ENCODE measurements around the gene PAFAH1B2. TPM values are rescaled to one million over a fixed set of nuclear protein-coding genes. Genes with fewer than 3 reads are reported as not detected.

The PAFAH1B2 gene
- polyA plus RNA-seq, 1 donor from 2014 or later, result 85.9 TPM

DNA sequence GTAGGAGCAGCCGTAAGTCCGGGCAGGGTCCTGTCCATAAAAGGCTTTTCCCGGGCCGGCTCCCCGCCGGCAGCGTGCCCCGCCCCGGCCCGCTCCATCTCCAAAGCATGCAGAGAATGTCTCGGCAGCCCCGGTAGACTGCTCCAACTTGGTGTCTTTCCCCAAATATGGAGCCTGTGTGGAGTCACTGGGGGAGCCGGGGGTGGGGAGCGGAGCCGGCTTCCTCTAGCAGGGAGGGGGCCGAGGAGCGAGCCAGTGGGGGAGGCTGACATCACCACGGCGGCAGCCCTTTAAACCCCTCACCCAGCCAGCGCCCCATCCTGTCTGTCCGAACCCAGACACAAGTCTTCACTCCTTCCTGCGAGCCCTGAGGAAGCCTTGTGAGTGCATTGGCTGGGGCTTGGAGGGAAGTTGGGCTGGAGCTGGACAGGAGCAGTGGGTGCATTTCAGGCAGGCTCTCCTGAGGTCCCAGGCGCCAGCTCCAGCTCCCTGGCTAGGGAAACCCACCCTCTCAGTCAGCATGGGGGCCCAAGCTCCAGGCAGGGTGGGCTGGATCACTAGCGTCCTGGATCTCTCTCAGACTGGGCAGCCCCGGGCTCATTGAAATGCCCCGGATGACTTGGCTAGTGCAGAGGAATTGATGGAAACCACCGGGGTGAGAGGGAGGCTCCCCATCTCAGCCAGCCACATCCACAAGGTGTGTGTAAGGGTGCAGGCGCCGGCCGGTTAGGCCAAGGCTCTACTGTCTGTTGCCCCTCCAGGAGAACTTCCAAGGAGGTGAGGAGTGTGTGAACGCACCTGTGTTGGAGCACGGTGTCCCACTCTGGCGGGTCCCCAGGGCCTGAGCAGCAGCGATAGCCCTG, 55.2 kb downstream of the PAFAH1B2 start, which contains the start of gene TAGLN:
Gene TAGLN (plus strand): TSS at position 318 of the 863 bp plus-strand sequence. CDS start 3,644 bp downstream, outside the sequence.
- H3K9me2 ChIP-seq (ENCODE audit: insufficient read depth, low read length), result no peaks in the 10 kb centered on the region
- no peaks in the 10 kb centered on the region for H3K27me3 ChIP-seq (ENCODE audit: insufficient read depth, low read depth, low read length)
- no peak within 1 kb of the TSS for H3K4me2 ChIP-seq (ENCODE audit: low read length)
- no peak within 1 kb of the TSS for H3K9ac ChIP-seq (ENCODE audit: low read length)
- no peaks in the 10 kb centered on the region for H3K79me2 ChIP-seq (replicated peaks; ENCODE audit: insufficient read depth, low read length)
- H2AFZ ChIP-seq (ENCODE audit: low read depth, low read length), result no peak within 1 kb of the TSS
- no peaks in the 10 kb centered on the region for H4K20me1 ChIP-seq (ENCODE audit: insufficient read depth)
- TF ChIP-seq SMC3 (conservative IDR thresholded peaks at IDR 0.05; ENCODE audit: poor library complexity), result no peak
- H3K27ac ChIP-seq (ENCODE audit: low read length), result no peak within 1 kb of the TSS
- no peaks in the 10 kb centered on the region for H3K9me3 ChIP-seq (ENCODE audit: low read length)
- no peaks in the 10 kb centered on the region for H3K36me3 ChIP-seq (ENCODE audit: insufficient read depth, low read length)
- no peak within 1 kb of the TSS for H3K4me3 ChIP-seq (ENCODE audit: low read length)
- no peaks in the 10 kb centered on the region for H3F3A ChIP-seq (ENCODE audit: insufficient read depth, low read length, poor library complexity, severe bottlenecking)

DNA sequence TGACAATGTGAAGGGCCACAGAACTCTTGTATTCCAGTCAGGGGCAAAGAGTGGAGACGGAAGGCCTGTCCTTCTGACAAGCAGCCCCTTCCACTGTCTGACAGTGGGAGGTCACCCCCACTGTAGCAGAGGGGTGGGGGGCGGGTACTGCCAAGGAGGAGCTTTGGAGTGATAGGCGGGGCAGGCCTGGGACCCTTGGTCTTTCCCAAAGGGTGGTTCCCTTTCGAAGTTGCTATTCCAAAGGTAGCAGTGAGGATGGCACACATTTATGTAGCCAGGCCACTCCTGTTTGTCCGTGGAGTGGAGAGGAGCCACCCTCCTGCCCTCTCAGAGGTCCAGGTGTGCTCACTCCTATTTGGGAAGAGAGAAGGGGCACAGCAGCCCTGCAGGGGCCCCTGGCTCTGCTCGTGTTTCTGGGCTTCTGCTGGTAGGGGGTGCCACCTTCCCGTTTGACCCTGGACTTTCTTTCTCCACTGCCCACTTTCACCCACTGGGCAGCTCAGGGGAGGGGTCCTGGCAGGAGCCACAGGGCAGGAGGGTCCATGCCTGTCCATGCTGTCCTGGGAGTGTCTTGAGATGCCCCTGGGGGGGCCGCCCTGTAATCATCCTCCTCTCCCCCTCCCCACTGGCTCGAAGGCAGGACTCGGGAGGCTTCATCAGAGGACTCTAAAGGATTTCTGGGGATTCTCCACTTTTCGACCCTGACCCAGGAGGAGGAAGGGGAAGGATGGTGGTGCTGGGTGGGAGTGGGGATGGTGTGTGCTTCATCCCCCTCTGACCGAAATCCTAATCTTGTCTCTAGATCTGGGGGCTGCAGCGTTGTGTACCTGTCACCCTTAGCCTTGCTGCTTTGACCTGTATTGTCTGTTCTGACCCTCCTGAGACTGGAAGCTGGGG, 56.1 kb downstream of the PAFAH1B2 start:
- H3K9me2 ChIP-seq (ENCODE audit: insufficient read depth, low read length), result no peaks in the 10 kb centered on the region
- H3K36me3 ChIP-seq (ENCODE audit: insufficient read depth, low read length), result no peaks in the 10 kb centered on the region
- H3K4me2 ChIP-seq (ENCODE audit: low read length), result no peak overlapping the region
- no peaks in the 10 kb centered on the region for H3F3A ChIP-seq (ENCODE audit: insufficient read depth, low read length, poor library complexity, severe bottlenecking)
- no peaks in the 10 kb centered on the region for H4K20me1 ChIP-seq (ENCODE audit: insufficient read depth)
- H3K27me3 ChIP-seq (ENCODE audit: insufficient read depth, low read depth, low read length), result no peaks in the 10 kb centered on the region
- H2AFZ ChIP-seq (ENCODE audit: low read depth, low read length), result no peak overlapping the region
- TF ChIP-seq, protein P1, sequence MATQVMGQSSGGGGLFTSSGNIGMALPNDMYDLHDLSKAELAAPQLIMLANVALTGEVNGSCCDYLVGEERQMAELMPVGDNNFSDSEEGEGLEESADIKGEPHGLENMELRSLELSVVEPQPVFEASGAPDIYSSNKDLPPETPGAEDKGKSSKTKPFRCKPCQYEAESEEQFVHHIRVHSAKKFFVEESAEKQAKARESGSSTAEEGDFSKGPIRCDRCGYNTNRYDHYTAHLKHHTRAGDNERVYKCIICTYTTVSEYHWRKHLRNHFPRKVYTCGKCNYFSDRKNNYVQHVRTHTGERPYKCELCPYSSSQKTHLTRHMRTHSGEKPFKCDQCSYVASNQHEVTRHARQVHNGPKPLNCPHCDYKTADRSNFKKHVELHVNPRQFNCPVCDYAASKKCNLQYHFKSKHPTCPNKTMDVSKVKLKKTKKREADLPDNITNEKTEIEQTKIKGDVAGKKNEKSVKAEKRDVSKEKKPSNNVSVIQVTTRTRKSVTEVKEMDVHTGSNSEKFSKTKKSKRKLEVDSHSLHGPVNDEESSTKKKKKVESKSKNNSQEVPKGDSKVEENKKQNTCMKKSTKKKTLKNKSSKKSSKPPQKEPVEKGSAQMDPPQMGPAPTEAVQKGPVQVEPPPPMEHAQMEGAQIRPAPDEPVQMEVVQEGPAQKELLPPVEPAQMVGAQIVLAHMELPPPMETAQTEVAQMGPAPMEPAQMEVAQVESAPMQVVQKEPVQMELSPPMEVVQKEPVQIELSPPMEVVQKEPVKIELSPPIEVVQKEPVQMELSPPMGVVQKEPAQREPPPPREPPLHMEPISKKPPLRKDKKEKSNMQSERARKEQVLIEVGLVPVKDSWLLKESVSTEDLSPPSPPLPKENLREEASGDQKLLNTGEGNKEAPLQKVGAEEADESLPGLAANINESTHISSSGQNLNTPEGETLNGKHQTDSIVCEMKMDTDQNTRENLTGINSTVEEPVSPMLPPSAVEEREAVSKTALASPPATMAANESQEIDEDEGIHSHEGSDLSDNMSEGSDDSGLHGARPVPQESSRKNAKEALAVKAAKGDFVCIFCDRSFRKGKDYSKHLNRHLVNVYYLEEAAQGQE (IDR thresholded peaks at IDR 0.05; ENCODE audit: borderline replicate concordance), result no peak
- TF ChIP-seq EP300 (conservative IDR thresholded peaks at IDR 0.05; ENCODE audit: poor library complexity, severe bottlenecking) (no peak), SMC3 (conservative IDR thresholded peaks at IDR 0.05; ENCODE audit: poor library complexity) (no peak), EZH2 (IDR thresholded peaks at IDR 0.05; ENCODE audit: borderline replicate concordance, insufficient read depth, low read length, poor library complexity, severe bottlenecking) (no peak), MXI1 (conservative IDR thresholded peaks at IDR 0.05; ENCODE audit: poor library complexity, severe bottlenecking) (no peak), POLR2AphosphoS5 (IDR thresholded peaks at IDR 0.05) (no peak), TAF1 (IDR thresholded peaks at IDR 0.05; ENCODE audit: low read depth) (no peak), RAD21 (conservative IDR thresholded peaks at IDR 0.05) (no peak)
- TF ChIP-seq, protein P2, sequence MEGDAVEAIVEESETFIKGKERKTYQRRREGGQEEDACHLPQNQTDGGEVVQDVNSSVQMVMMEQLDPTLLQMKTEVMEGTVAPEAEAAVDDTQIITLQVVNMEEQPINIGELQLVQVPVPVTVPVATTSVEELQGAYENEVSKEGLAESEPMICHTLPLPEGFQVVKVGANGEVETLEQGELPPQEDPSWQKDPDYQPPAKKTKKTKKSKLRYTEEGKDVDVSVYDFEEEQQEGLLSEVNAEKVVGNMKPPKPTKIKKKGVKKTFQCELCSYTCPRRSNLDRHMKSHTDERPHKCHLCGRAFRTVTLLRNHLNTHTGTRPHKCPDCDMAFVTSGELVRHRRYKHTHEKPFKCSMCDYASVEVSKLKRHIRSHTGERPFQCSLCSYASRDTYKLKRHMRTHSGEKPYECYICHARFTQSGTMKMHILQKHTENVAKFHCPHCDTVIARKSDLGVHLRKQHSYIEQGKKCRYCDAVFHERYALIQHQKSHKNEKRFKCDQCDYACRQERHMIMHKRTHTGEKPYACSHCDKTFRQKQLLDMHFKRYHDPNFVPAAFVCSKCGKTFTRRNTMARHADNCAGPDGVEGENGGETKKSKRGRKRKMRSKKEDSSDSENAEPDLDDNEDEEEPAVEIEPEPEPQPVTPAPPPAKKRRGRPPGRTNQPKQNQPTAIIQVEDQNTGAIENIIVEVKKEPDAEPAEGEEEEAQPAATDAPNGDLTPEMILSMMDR (IDR thresholded peaks at IDR 0.05; ENCODE audit: poor library complexity, severe bottlenecking), result no peak
- H3K27ac ChIP-seq (ENCODE audit: low read length), result no peak overlapping the region
- no peak overlapping the region for H3K9ac ChIP-seq (ENCODE audit: low read length)
- H3K79me2 ChIP-seq (replicated peaks; ENCODE audit: insufficient read depth, low read length), result no peaks in the 10 kb centered on the region
- no peak overlapping the region for H3K4me3 ChIP-seq (ENCODE audit: low read length)
- H3K9me3 ChIP-seq (ENCODE audit: low read length), result no peaks in the 10 kb centered on the region
